ENCODE results near the gene VARS2. TPM values are rescaled to one million over a fixed set of nuclear protein-coding genes. Genes with fewer than 3 reads are reported as not detected.

Gene VARS2
- total and polyA plus RNA-seq, 9 of the 15 experiments (the other 6 are each of a cell fraction or from before 2014, with no cell fraction given) = 1.6 to 53.6 (median 29.9) TPM

GRCh38 chr6:30885481-30885998, 28.5 kb upstream of the VARS2 start:
- Histone ChIP-seq H3K4me2 (ENCODE audit: insufficient read depth, low read length) (peak overlapping the region; percentile 96), H3K9ac (ENCODE audit: insufficient read depth in 1 of 2, low read depth in 2 of 2, low read length in 2 of 2) (peak overlapping the region; percentile 62 to 94), H2AFZ (ENCODE audit: low read depth, low read length) (peak overlapping the region; percentile 68), H4K20me1 (replicated peaks; ENCODE audit: control insufficient read depth, insufficient read depth, low read length) (peaks cover 9% of the 10 kb centered on the region; the same call in 1 of the 2 replicates), H3K9me3 (replicated peaks; ENCODE audit: control insufficient read depth, insufficient read depth, low read depth, low read length) (no peaks in the 10 kb centered on the region), H3K79me2 (ENCODE audit: control insufficient read depth, insufficient read depth, low read length) (peaks cover 43% of the 10 kb centered on the region), H3K4me1 (replicated peaks in 1 of 2; ENCODE audit: control insufficient read depth in 2 of 2, insufficient read depth in 2 of 2, low read length in 2 of 2) (peaks cover 53 to 71% of the 10 kb centered on the region in 2 experiments), H3K4me3 (peak overlapping the region; percentile 54), H3K36me3 (ENCODE audit: control insufficient read depth, insufficient read depth, low read length) (peaks cover 19% of the 10 kb centered on the region; the same call in 2 of the 3 replicates), H3K27me3 (ENCODE audit: control insufficient read depth in 2 of 2, insufficient read depth in 2 of 2, low read length in 2 of 2) (no peaks in the 10 kb centered on the region), H3K27ac (ENCODE audit: extremely low read depth, low read depth, low read length) (peak overlapping the region; percentile 70), H3K9me1 (ENCODE audit: control insufficient read depth, insufficient read depth, low read length) (peaks cover 3% of the 10 kb centered on the region)
- ChIA-PET POLR2A (interaction anchor here (0.6 to 2.4 kb wide), 6 partner anchors 9 to 285 kb away, joined by 3 to 15 read pairs (median 4); no protein-coding TSS in a partner anchor), CTCF (ENCODE audit: low intra/inter-chr PET ratio) (interaction anchor here (1.9 kb wide), 1 partner anchor 57 kb away, joined by 6 read pairs; no protein-coding TSS in a partner anchor)
- no TSS peak for BruUV-seq (replicated peaks)
- peak; percentile 82 for FAIRE-seq
- in situ Hi-C loops (cut with MboI) (no loop called here), intact Hi-C loops (cut with micrococcal nuclease) (no loop called here)
- peak; percentile 3 for ATAC-seq
- peak in 2 of 4 experiments; percentile 11 to 36 for DNase-seq (ENCODE audit: extremely low read depth in 1 of 4, low spot score in 3 of 4)
- 20% methylated on average over 7 of the region's 7 CpGs for WGBS (ENCODE audit: insufficient coverage, low coverage, missing lambda C conversion rate)
- no peak for TF ChIP-seq ZNF3 (CRISPR knock-in tag; IDR thresholded peaks at IDR 0.05)
- TF ChIP-seq ARID2 (IDR thresholded peaks at IDR 0.05) = peak; percentile 35; the same call in 1 of the 2 replicates
- TF ChIP-seq FOXA3 (CRISPR knock-in tag; conservative IDR thresholded peaks at IDR 0.05 in 1 of 2, IDR thresholded peaks at IDR 0.05 in 1 of 2) = peak in 1 of 2 experiments; percentile 27; a peak in 2 of 4 replicates
- no peak for TF ChIP-seq E2F3 (CRISPR knock-in tag; IDR thresholded peaks at IDR 0.05)
- TF ChIP-seq JUN (IDR thresholded peaks at IDR 0.05; ENCODE audit: borderline replicate concordance, low read depth, low read length) = no peak
- 0 out of 2 replicates have a peak, but pooled peaks have one; percentile 63 for TF ChIP-seq JUN (CRISPR knock-in tag; IDR thresholded peaks at IDR 0.05; ENCODE audit: borderline replicate concordance)
- TF ChIP-seq HDAC2 (IDR thresholded peaks at IDR 0.05) = no peak
- TF ChIP-seq KAT7 (CRISPR knock-in tag; IDR thresholded peaks at IDR 0.05; ENCODE audit: borderline replicate concordance) = peak; percentile 71; the same call in 1 of the 2 replicates
- TF ChIP-seq MCM7 (IDR thresholded peaks at IDR 0.05) = 0 out of 4 replicates have a peak, but pooled peaks of 1 of the 2 experiments have one; percentile 61
- TF ChIP-seq FOXK1 (CRISPR knock-in tag; IDR thresholded peaks at IDR 0.05; ENCODE audit: borderline replicate concordance) = no peak
- peak in 1 of 2 experiments; percentile 43; a peak in 2 of 4 replicates for TF ChIP-seq HDAC1 (IDR thresholded peaks at IDR 0.05)
- TF ChIP-seq ARID4B (CRISPR knock-in tag; IDR thresholded peaks at IDR 0.05) = peak; percentile 34; the same call in 1 of the 2 replicates
- peak; percentile 18; the same call in 1 of the 2 replicates for TF ChIP-seq ZFX (CRISPR knock-in tag; IDR thresholded peaks at IDR 0.05)
- peak; percentile 33; the same call in 1 of the 2 replicates for TF ChIP-seq SMARCA5 (IDR thresholded peaks at IDR 0.05)
- TF ChIP-seq, protein P1, sequence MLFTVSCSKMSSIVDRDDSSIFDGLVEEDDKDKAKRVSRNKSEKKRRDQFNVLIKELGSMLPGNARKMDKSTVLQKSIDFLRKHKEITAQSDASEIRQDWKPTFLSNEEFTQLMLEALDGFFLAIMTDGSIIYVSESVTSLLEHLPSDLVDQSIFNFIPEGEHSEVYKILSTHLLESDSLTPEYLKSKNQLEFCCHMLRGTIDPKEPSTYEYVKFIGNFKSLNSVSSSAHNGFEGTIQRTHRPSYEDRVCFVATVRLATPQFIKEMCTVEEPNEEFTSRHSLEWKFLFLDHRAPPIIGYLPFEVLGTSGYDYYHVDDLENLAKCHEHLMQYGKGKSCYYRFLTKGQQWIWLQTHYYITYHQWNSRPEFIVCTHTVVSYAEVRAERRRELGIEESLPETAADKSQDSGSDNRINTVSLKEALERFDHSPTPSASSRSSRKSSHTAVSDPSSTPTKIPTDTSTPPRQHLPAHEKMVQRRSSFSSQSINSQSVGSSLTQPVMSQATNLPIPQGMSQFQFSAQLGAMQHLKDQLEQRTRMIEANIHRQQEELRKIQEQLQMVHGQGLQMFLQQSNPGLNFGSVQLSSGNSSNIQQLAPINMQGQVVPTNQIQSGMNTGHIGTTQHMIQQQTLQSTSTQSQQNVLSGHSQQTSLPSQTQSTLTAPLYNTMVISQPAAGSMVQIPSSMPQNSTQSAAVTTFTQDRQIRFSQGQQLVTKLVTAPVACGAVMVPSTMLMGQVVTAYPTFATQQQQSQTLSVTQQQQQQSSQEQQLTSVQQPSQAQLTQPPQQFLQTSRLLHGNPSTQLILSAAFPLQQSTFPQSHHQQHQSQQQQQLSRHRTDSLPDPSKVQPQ (CRISPR knock-in tag; IDR thresholded peaks at IDR 0.05; ENCODE audit: borderline replicate concordance) = no peak
- no peak for TF ChIP-seq FOS (IDR thresholded peaks at IDR 0.05; ENCODE audit: extremely low read depth, insufficient read length)

Measured in K562 (cell line).